GM21786 (cell line): ENCODE data around the gene NME7.

ENCODE experiments used
- ATAC-seq: cut with Tn5 transposase; IDR thresholded peaks from one replicate; pipeline ENCODE4 v1.9.1; 2021; ENCODE audit not compliant: unreplicated experiment

NME7 gene

DNA sequence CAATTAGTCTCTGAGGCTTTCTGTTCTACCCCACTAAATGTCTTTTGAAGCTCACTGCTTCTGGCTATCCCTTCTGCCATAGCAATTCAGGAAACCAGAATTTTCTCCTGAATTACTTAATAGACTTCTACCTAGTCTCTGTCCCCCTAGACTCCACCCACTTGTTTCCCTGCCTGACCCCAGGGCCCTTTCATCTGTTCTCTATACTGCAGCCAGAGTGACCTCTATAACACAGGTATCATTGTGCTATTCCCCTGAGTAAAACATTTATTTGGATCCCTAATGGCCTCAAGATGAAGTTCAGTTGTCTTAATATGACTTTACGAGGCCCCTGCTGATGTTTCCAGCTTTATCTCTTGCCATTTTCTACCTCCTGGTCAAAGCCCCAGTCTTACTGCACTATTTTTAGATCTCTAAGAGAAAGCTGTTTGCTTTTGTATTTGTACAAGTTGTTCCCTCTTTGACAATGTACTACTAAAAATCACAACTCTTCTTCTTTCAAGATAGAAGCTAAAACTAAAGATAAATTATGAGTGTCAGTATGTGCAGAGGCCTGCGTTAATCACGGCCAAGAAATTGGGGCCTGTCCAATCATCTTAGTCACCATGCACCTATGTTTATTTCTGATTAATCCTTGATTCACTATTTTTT lies 206.6 kb downstream of the NME7 start:
- ATAC-seq = no peak

GRCh38 chr1:169156580-169156979 lies 211.0 kb downstream of the NME7 start:
- ATAC-seq = no peak

DNA sequence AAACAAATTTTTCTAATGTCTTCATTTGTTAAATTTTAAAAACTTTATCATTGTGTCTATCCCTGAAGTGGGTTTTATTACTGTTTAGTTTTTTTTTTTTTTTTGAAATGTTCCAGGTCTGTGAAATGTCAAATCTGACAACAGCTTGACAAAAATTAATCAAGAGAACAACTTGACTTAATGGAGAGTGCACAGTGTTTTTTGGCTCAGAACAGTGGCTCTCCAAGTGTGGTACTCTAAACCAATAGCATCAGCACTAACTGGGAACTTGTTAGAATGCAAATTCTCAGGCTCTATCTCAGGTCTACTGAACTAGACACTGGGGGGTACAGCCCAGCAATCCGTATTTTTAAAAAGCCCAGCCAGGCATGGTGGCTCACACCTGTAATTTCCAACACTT lies 211.9 kb downstream of the NME7 start:
- no peak for ATAC-seq

DNA sequence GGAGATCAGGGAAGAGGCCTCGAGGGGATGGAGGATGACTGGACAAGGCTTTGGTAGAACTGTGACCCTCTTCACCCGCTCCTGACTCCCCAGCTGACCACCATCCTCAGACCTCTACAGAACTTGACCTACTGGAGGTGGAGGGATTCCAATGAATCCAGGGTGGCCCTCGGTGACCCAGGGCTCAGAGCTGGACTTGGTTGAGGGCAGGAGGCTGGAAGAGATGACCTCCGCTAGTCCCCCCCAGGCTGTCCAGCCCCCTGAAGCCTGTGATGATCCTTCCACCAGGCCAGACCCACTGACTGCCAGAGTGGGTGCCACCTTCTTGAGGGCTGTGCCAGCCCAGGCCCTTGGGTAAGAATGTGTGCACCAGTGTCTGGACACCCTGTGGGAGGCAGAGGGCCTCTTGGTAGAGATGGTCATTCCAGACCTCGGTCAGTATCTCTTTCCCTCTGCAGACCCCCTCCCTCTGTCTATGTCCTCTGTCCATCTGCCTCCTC lies 216.2 kb downstream of the NME7 start:
- no peak for ATAC-seq

GRCh38 chr1:169150641-169151337 lies 216.8 kb downstream of the NME7 start:
- ATAC-seq = no peak

DNA sequence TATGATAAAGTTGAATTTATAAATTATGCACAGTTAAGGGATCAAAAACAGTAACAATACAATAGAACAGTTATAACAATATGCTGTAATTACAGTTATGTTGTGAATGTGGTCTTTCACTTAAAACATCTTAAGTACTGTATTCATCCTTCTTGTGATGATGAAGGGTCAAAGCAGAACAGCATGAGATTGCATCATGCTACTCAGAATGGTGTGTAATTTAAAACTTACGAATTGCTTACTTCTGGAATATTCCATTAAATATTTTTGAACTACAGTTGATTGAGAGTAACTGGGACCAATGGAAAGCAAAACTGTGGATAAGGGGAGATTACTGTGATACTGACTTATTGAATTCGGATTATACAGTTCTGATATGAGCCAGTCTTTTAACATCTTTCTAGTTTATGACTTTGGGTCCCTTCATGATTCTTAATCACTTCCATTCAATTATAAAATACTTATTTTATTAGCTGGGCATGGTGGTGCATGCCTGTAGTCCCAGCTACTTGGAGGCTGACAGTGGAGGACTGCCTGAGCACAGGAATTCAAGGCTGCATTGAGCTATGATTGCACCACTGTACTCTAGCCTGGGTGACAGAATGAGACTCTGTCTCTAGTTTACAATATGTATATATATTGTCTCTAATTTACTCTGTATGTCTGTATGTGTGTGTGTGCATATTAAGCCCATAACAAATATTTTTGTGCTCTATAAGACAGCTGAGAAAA lies 217.9 kb downstream of the NME7 start:
- ATAC-seq = no peak

GRCh38 chr1:169148472-169149252 lies 218.9 kb downstream of the NME7 start:
- peak; percentile 71 for ATAC-seq

- no peak for ATAC-seq
Measured at GRCh38 chr1:169146576-169147214, 220.9 kb downstream of the NME7 start.

DNA sequence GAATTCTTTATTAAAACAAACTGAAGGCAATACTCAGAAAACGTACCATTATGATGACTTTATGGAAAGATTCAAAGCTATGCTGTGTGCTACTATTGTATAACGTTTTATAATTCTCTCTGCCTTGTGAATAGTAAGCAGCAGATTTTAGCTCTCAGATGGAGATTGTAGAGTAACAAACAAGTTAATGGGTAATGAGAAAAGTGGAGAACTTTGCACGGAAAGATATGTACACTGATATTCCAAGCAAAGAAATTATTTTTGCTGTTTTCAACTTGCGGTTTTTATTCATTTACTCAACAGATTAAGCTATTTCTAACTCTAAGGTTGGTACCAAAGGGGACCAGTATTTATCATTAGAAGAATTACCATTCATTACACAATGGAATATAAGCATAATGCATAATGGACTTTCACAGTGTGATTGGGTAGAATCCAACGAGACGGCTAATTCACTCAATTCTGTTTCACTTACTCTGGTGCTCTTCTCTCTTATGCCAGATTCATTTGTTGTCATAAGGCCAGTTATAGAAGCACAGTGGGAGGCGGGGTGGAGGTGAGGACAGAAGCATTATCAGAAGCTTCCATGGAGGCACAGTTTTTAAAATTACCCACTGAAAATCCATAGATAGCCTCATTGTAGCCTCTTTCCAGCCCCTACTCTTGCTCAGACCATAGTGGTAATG lies 222.5 kb downstream of the NME7 start:
- ATAC-seq = no peak

DNA sequence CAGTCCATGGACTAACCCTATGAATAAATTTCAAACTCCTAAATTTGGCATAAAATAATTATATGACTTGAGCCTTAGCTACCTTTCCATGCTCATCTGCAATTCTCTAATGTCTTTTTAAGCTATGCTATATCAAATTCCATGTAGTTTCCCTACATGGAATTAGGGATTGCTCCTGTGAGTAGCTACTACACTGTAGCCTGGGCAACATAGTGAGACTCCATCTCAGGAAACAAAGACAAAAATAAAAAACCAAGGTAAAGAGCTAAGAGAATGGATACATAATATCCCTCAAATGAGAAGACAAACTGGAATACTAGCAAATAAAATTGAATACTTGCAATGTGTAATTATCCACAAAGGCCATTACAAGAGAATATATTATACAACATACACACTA lies 223.6 kb downstream of the NME7 start:
- no peak for ATAC-seq

GRCh38 chr1:169143346-169143745 lies 224.3 kb downstream of the NME7 start:
- ATAC-seq = no peak

DNA sequence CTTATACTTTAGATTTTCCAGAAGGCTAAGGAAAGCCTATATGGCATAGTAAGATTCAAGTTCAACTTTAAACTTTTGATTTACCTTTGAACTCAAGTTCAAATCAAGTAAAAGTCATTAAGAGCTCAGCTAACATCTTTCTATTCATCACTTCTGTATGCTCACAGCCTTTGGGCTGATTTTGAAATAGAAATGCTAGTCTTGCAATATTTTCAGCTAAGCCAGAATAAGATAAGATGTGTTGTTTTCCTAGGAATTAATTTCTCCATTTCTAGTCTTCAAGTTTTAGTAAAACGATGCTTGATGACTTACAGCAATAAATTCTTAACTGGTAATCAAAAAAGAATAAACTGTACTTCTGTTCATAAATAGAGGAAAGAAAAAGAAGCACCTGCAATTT lies 225.5 kb downstream of the NME7 start:
- no peak for ATAC-seq

DNA sequence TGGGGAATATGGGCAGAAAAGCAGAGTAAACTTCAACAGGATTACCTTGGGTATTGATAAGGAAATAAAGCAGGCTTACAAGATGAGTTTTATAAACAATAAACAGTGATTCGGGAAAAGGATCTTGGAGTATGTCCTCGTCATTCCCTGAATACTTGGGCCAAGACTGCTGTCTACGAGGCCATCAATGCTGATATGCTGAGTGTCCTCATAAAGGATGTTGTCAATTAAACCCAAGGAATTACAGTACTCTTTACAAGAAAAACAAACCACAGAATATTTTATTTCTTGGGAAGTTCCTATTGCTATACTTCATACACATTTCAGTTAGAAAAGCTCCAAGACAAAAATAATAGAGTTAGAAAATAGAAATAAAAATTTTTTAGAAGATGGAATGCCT lies 226.2 kb downstream of the NME7 start:
- no peak for ATAC-seq

- ATAC-seq = peak; percentile 94
Measured at GRCh38 chr1:169138866-169139670, 228.5 kb downstream of the NME7 start.

GRCh38 chr1:169137357-169137756 lies 230.2 kb downstream of the NME7 start:
- no peak for ATAC-seq

DNA sequence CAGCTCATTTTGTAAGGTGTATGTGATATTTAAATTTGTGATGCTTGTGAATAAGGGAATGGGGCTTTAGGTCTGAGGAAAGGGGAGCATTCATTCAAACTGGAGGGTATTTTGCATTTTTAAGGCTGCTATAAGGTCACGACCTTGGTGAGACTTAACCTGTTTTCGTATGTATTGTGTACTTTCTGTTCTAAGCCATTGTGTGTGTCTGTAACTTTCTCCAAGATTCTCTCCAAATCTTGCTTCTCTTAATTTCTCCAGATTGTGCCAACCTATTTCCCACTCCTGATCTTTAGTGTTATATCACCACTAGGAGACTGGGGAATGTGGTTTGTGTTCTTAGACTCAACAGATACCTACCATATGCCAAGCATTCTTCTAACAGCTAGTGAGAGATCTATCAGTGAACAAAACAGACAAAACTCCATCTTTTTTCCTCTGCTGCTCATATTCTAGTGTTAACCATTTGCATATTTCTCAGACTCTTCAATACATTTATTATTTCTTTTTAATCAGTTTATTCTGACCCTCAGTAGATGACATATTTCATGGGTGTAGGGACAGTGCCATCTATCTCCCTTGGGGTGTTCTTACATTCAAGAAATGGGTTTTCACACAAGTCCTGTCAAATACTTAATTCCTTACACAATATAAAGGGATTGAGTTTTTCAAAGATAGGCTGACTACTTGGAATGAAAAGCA lies 233.6 kb downstream of the NME7 start:
- no peak for ATAC-seq

DNA sequence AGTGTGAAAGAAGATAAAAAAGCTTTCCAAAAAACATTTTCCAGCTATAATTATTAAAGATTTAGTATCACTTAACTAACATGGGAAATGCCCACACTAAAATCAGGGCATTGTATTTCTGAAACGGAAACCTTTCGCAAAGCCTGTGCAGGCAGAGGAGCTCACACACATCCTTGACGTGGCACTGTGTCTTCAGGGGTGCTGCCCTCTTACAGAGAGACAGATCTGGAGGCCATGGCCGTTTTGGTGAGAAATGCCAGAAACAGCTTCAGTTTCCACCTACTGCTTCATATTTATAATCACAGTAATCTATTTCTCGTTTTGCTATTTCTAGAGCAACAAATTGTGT lies 234.4 kb downstream of the NME7 start:
- ATAC-seq = no peak

GRCh38 chr1:169132512-169133227 lies 234.9 kb downstream of the NME7 start:
- ATAC-seq = no peak
